Measurements from ENCODE around the gene NCOA7. TPM values are rescaled to one million over a fixed set of nuclear protein-coding genes. Genes with fewer than 3 reads are reported as not detected.
"Not testable (repeated sequence)": the region's sequence is repeated elsewhere in the genome, so short reads cannot be mapped to it uniquely, and the experiment has no call there.

The NCOA7 gene
- total RNA-seq, 1 donor from 2014 or later = 21.1 TPM

DNA sequence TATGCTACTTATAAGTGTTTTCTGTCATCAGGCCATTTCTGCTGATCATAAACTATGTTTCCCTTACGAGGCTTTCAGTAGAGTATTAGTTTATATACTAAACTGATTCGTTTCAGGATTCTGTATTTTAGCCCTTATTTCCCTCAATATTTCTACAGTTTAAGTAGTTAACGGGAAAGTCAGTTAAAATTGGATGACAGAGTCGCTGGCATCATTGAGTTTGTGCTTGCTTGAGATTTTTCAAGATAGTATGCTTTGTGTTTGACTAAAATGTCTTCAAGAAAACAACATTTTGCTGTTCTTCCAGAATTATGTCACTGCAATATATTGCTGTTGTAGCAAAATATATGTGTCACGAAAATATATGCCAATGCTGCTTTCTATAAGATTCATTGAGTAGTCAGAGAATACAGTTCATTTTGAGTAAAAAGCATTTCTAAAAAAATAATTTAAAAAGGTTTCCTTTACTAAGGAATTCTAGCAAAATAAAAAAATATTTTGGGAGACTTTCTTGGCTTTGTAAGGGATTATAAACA is 51.4 kb downstream of the NCOA7 start:
- no peak for DNase-seq (ENCODE audit: low read depth)
- TF ChIP-seq CTCF (IDR thresholded peaks at IDR 0.05; ENCODE audit: insufficient read depth, low read length, poor library complexity, severe bottlenecking) = no peak
- H3K36me3 ChIP-seq (ENCODE audit: control insufficient read depth, insufficient read depth, low read length) = no peaks in the 10 kb centered on the region
- no peak overlapping the region for H3K4me3 ChIP-seq (ENCODE audit: low read depth, low read length)
- H3K27me3 ChIP-seq (ENCODE audit: control insufficient read depth, insufficient read depth, low read length) = no peaks in the 10 kb centered on the region

GRCh38 chr6:125843593-125843992 is 52.8 kb downstream of the NCOA7 start:
- no peak for TF ChIP-seq CTCF (IDR thresholded peaks at IDR 0.05; ENCODE audit: insufficient read depth, low read length, poor library complexity, severe bottlenecking)

GRCh38 chr6:125844989-125845388 is 54.2 kb downstream of the NCOA7 start:
- no peaks in the 10 kb centered on the region for H3K27me3 ChIP-seq (ENCODE audit: control insufficient read depth, insufficient read depth, low read length)
- H3K4me3 ChIP-seq (ENCODE audit: low read depth, low read length) = no peak overlapping the region
- TF ChIP-seq CTCF (IDR thresholded peaks at IDR 0.05; ENCODE audit: insufficient read depth, low read length, poor library complexity, severe bottlenecking) = no peak
- no peak for DNase-seq (ENCODE audit: low read depth)
- H3K36me3 ChIP-seq (ENCODE audit: control insufficient read depth, insufficient read depth, low read length) = no peaks in the 10 kb centered on the region

More at GRCh38 chr6:125843593-125843992, 52.8 kb downstream of the NCOA7 start:
- DNase-seq (ENCODE audit: low read depth) = no peak
- Histone ChIP-seq H3K36me3 (ENCODE audit: control insufficient read depth, insufficient read depth, low read length) (no peaks in the 10 kb centered on the region), H3K4me3 (ENCODE audit: low read depth, low read length) (no peak overlapping the region), H3K27me3 (ENCODE audit: control insufficient read depth, insufficient read depth, low read length) (no peaks in the 10 kb centered on the region)

GRCh38 chr6:125846292-125847024 is 55.7 kb downstream of the NCOA7 start:
- TF ChIP-seq CTCF (IDR thresholded peaks at IDR 0.05; ENCODE audit: insufficient read depth, low read length, poor library complexity, severe bottlenecking) = no peak
- no peak overlapping the region for H3K4me3 ChIP-seq (ENCODE audit: low read depth, low read length)
- H3K36me3 ChIP-seq (ENCODE audit: control insufficient read depth, insufficient read depth, low read length) = no peaks in the 10 kb centered on the region
- no peak for DNase-seq (ENCODE audit: low read depth)
- no peaks in the 10 kb centered on the region for H3K27me3 ChIP-seq (ENCODE audit: control insufficient read depth, insufficient read depth, low read length)

- not testable (repeated sequence) for H3K4me3 ChIP-seq (ENCODE audit: low read depth, low read length); H3K27me3 ChIP-seq (ENCODE audit: control insufficient read depth, insufficient read depth, low read length); H3K36me3 ChIP-seq (ENCODE audit: control insufficient read depth, insufficient read depth, low read length); DNase-seq (ENCODE audit: low read depth)
These were observed 57.5 kb downstream of the NCOA7 start for GRCh38 chr6:125848286-125848685.

DNA sequence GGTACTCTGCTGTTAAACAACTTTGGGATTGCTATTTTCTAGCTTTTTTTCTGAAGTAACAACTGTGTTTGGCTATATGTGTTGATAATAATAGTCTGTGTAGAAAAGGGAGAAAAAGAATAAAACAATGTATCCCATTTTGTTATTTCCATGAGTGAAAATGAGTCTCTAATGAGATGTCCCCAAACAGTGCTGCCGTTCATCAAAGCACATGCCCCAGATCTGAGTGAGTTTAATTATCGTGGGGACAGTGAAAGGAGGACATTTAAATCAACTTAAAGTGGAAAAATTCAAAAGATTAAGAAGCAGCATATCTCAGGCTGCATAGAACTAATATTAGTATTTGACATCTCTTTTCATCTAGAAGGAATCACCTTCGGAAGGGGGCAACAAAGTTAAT is 59.6 kb downstream of the NCOA7 start:
- TF ChIP-seq CTCF (IDR thresholded peaks at IDR 0.05; ENCODE audit: insufficient read depth, low read length, poor library complexity, severe bottlenecking) = no peak

More for the DNA sequence above, 59.6 kb downstream of the NCOA7 start:
- Histone ChIP-seq H3K27me3 (ENCODE audit: control insufficient read depth, insufficient read depth, low read length) (no peaks in the 10 kb centered on the region), H3K36me3 (ENCODE audit: control insufficient read depth, insufficient read depth, low read length) (no peaks in the 10 kb centered on the region), H3K4me3 (ENCODE audit: low read depth, low read length) (no peak overlapping the region)
- DNase-seq (ENCODE audit: low read depth) = no peak

Measured in kidney epithelial cell (primary cell).